Measurements from ENCODE around the gene CSNK1A1.

GRCh38 chr5:149576021-149576420 is 24.8 kb upstream of the CSNK1A1 start:
- TF ChIP-seq POLR2A (IDR thresholded peaks at IDR 0.05) (no peak), CTCF (IDR thresholded peaks at IDR 0.05) (no peak)
